B cell (primary cell): Measurements from ENCODE around the gene MKRN2OS. TPM values are rescaled to one million over a fixed set of nuclear protein-coding genes. Genes with fewer than 3 reads are reported as not detected.

Experiments
- ATAC-seq: fragments of 200-7000 bp; cut with Tn5 transposase; one replicate; pipeline ENCODE4 v1.10.0; 2021; ENCODE audit warnings: low read depth, mild to moderate bottlenecking, moderate number of reproducible peaks, moderate library complexity
- CTCF ChIA-PET: fragments of 350-600 bp; sonication (Branson Sonifier 250); formaldehyde crosslinking; loops from one replicate; lab custom pipeline; 2021; ENCODE audit warnings: antibody characterized with exemption, inconsistent platforms; lab: Charles Lee
- POLR2A ChIA-PET: fragments of 350-600 bp; sonication (Branson Sonifier 250); formaldehyde crosslinking; loops from one replicate; lab custom pipeline; 2021; ENCODE audit warnings: antibody characterized with exemption; lab: Charles Lee
- DNase-seq: peaks from one replicate; pipeline ENCODE4 v3.0.0; 2013
- H2AFZ ChIP-seq: 2 replicates; pipeline ENCODE4 v1.6.1; 2012; ENCODE audit warnings: mild to moderate bottlenecking, low read depth, low read length; ENCODE audit not compliant: insufficient read depth, poor library complexity, severe bottlenecking
- H3K27ac ChIP-seq, 2 donors: 1 replicate in 1 of 2; 2 replicates in 1 of 2; pipeline ENCODE4 v1.5.1; 2012 to 2013; ENCODE audit warnings: low read length in 2 of 2, mild to moderate bottlenecking in 2 of 2, moderate library complexity in 1 of 2
- H3K27me3 ChIP-seq, 4 experiments: fragments of 200-600 bp in 1 of 4; sonication (generic) in 1 of 4; replicated peaks in 1 of 4; 1 replicate in 2 of 4; 2 replicates in 2 of 4; pipeline versions ENCODE4 v1.6.1 to v1.7.0; 2013 to 2016; ENCODE audit warnings: low read length in 3 of 4, mild to moderate bottlenecking in 2 of 4, mixed read lengths in 1 of 4, moderate library complexity in 1 of 4; ENCODE audit not compliant: insufficient read depth in 4 of 4, control insufficient read depth in 3 of 4; ENCODE audit errors: control extremely low read depth in 1 of 4
- H3K36me3 ChIP-seq, 2 experiments: replicated peaks in 1 of 2; 1 replicate in 1 of 2; 2 replicates in 1 of 2; pipeline versions ENCODE4 v1.6.1 to v1.7.1; 2013; ENCODE audit warnings: low read length in 1 of 2; ENCODE audit not compliant: insufficient read depth in 2 of 2, control insufficient read depth in 1 of 2; ENCODE audit errors: control extremely low read depth in 1 of 2, extremely low read depth in 1 of 2
- H3K4me1 ChIP-seq, 2 donors: fragments of 200-600 bp in 1 of 2; sonication (generic) in 1 of 2; 1 replicate in 1 of 2; 2 replicates in 1 of 2; pipeline versions ENCODE4 v1.5.1 to v1.6.1; 2013 to 2017; ENCODE audit warnings: low read length in 2 of 2; ENCODE audit not compliant: control insufficient read depth in 2 of 2, insufficient read depth in 2 of 2
- H3K4me2 ChIP-seq: replicated peaks from 2 replicates; pipeline ENCODE3; 2012; ENCODE audit warnings: mild to moderate bottlenecking, low read depth, low read length; ENCODE audit not compliant: poor library complexity, severe bottlenecking
- H3K4me3 ChIP-seq, 5 experiments: fragments of 200-600 bp in 1 of 5; sonication (generic) in 1 of 5; 1 replicate in 3 of 5; 2 replicates in 2 of 5; pipeline versions ENCODE4 v1.5.1 to v1.7.0; 2011 to 2016; ENCODE audit warnings: low read length in 4 of 5, mild to moderate bottlenecking in 4 of 5, low read depth in 2 of 5, control low read depth in 1 of 5, moderate library complexity in 1 of 5; ENCODE audit not compliant: insufficient read depth in 1 of 5; ENCODE audit errors: control extremely low read depth in 1 of 5, extremely low read depth in 1 of 5
- H3K79me2 ChIP-seq: fragments of 200-600 bp; sonication (generic); one replicate; pipeline ENCODE4 v1.6.0; 2016; ENCODE audit warnings: low read length; ENCODE audit not compliant: control insufficient read depth, insufficient read depth
- H3K9ac ChIP-seq: fragments of 200-600 bp; sonication (generic); 2 replicates; pipeline ENCODE4 v1.6.1; 2017; ENCODE audit warnings: mild to moderate bottlenecking, low read length, moderate library complexity
- H3K9me3 ChIP-seq, 3 donors: one replicate each; pipeline versions ENCODE4 v1.6.1 to v1.7.1; 2013; ENCODE audit warnings: low read length in 2 of 3; ENCODE audit not compliant: control insufficient read depth in 2 of 3, insufficient read depth in 1 of 3; ENCODE audit errors: control extremely low read depth in 1 of 3
- H4K20me1 ChIP-seq: 2 replicates; pipeline ENCODE4 v1.6.0; 2012; ENCODE audit warnings: mild to moderate bottlenecking, low read length; ENCODE audit not compliant: insufficient read depth, control insufficient read depth, poor library complexity, severe bottlenecking
- H3K27ac Mint-ChIP-seq: one replicate; pipeline ENCODE4 v1.8.0; 2021; ENCODE audit warnings: mixed read lengths
- H3K27me3 Mint-ChIP-seq: one replicate; pipeline ENCODE4 v1.8.0; 2021; ENCODE audit warnings: mixed read lengths
- H3K4me1 Mint-ChIP-seq: one replicate; pipeline ENCODE4 v1.8.0; 2021; ENCODE audit warnings: mixed read lengths
- H3K4me3 Mint-ChIP-seq: one replicate; pipeline ENCODE4 v1.8.0; 2021; ENCODE audit warnings: mixed read lengths
- H3K9me3 Mint-ChIP-seq: one replicate; pipeline ENCODE4 v1.8.0; 2022; ENCODE audit warnings: mixed read lengths; ENCODE audit not compliant: insufficient read depth
- CTCF ChIP-seq: fragments of 200-600 bp; IDR thresholded peaks from one replicate; pipeline ENCODE4 v1.8.0; 2022; ENCODE audit warnings: antibody characterized with exemption, mild to moderate bottlenecking
- EZH2 ChIP-seq: IDR thresholded peaks from 2 replicates; pipeline ENCODE4 v1.6.1; 2012; ENCODE audit warnings: borderline replicate concordance, low read depth, mild to moderate bottlenecking, moderate library complexity, low read length; ENCODE audit not compliant: insufficient read depth, poor library complexity, severe bottlenecking
- WGBS: methylation state at CpG from one replicate; pipeline ENCODE4 v1.1.5; 2013; ENCODE audit warnings: missing lambda C conversion rate; ENCODE audit not compliant: insufficient coverage; 5-methylcytosine and 5-hydroxymethylcytosine counted together
- intact Hi-C: fragments of 100-400 bp; cut with micrococcal nuclease; formaldehyde crosslinking; loops from one replicate; pipeline ENCODE4 v1.10.0; 2022
- polyA plus RNA-seq: library from polyadenylated mRNA; depleted of rRNA; stranded (reverse); fragments of >200 nt; gene quantifications from 2 replicates; pipeline ENCODE4 v1.2.3, GENCODE V29; 2012
- total RNA-seq, 2 donors: library from RNA; stranded (reverse); fragments of 120-200 nt in 1 of 2; gene quantifications; 1 replicate in 1 of 2; 2 replicates in 1 of 2; pipeline versions ENCODE4 v1.2.3 to v1.2.4, GENCODE V29; 2013 to 2022

MKRN2OS gene
- total and polyA plus RNA-seq, 2 donors (not counting 1 experiment from before 2014, with no cell fraction given): not detected

- no peaks in the 10 kb centered on the region for H3K9me3 ChIP-seq
- H3K4me3 ChIP-seq: no peak overlapping the region
- H3K27ac ChIP-seq: no peak overlapping the region
- TF ChIP-seq EZH2 (no peak), CTCF (no peak)
- no peaks in the 10 kb centered on the region for H3K79me2 ChIP-seq
- H3K9me3 Mint-ChIP-seq: no peaks in the 10 kb centered on the region
- no peak overlapping the region for H3K9ac ChIP-seq
- H4K20me1 ChIP-seq: no peaks in the 10 kb centered on the region
- H2AFZ ChIP-seq: no peak overlapping the region
- H3K27me3 Mint-ChIP-seq: no peaks in the 10 kb centered on the region
- H3K4me1 ChIP-seq: no peaks in the 10 kb centered on the region
- peaks cover 4 to 55% of the 10 kb centered on the region in 2 experiments for H3K36me3 ChIP-seq
- CTCF ChIA-PET: interaction anchor here (1.5 kb wide), 1 partner anchor 22 kb away, joined by 6 read pairs; no protein-coding TSS in a partner anchor
- no peak overlapping the region for H3K4me3 Mint-ChIP-seq
- WGBS: 96% methylated on average over 4 of the region's 7 CpGs
- POLR2A ChIA-PET: no interaction called here
- H3K4me2 ChIP-seq: no peak overlapping the region
- no peaks in the 10 kb centered on the region for H3K27me3 ChIP-seq
- no peak overlapping the region for H3K27ac Mint-ChIP-seq
- ATAC-seq (no peak), DNase-seq (no peak)
- intact Hi-C loops: no loop called here
- no peaks in the 10 kb centered on the region for H3K4me1 Mint-ChIP-seq
Observed at GRCh38 chr3:12501360-12502020, 43.8 kb downstream of the MKRN2OS start.

GRCh38 chr3:12499474-12499873 is 45.8 kb downstream of the MKRN2OS start:
- 96% methylated on average over 3 of the region's 5 CpGs for WGBS
- H3K9ac ChIP-seq: no peak overlapping the region
- H4K20me1 ChIP-seq: no peaks in the 10 kb centered on the region
- Mint-ChIP-seq H3K27ac (no peak overlapping the region), H3K4me3 (no peak overlapping the region), H3K9me3 (no peaks in the 10 kb centered on the region), H3K27me3 (no peaks in the 10 kb centered on the region), H3K4me1 (no peaks in the 10 kb centered on the region)
- ATAC-seq (no peak), DNase-seq (no peak)
- no peaks in the 10 kb centered on the region for H3K4me1 ChIP-seq
- H3K9me3 ChIP-seq: no peaks in the 10 kb centered on the region
- peaks cover 4 to 62% of the 10 kb centered on the region in 2 experiments for H3K36me3 ChIP-seq
- intact Hi-C loops: no loop called here
- no peak overlapping the region for H3K27ac ChIP-seq
- TF ChIP-seq CTCF (no peak), EZH2 (no peak)
- no peaks in the 10 kb centered on the region for H3K27me3 ChIP-seq
- no peaks in the 10 kb centered on the region for H3K79me2 ChIP-seq
- no peak overlapping the region for H3K4me2 ChIP-seq
- H2AFZ ChIP-seq: no peak overlapping the region
- H3K4me3 ChIP-seq: no peak overlapping the region
- CTCF ChIA-PET: no interaction called here
- POLR2A ChIA-PET: no interaction called here
